Non-pigmented ciliary epithelial cell (primary cell): ENCODE data around the gene LIN28A.
"Not testable (repeated sequence)": the region's sequence is repeated elsewhere in the genome, so short reads cannot be mapped to it uniquely, and the experiment has no call there.

ENCODE experiments used
- DNase-seq: peaks from one replicate; pipeline ENCODE4 v3.0.0-alpha.2; 2010; ENCODE audit warnings: low read depth

LIN28A gene

GRCh38 chr1:26410706-26411623, at the start of gene LIN28A:
TSS of gene LIN28A (plus strand) at chr1:26410817. CDS start at chr1:26410892, 75 bp downstream.
- no peak for DNase-seq

GRCh38 chr1:26361605-26362122, 49.0 kb upstream of the LIN28A start:
- no peak for DNase-seq

- DNase-seq, result no peak
Observed at GRCh38 chr1:26362331-26362730, 48.3 kb upstream of the LIN28A start.

GRCh38 chr1:26363549-26364448, 46.8 kb upstream of the LIN28A start:
- no peak for DNase-seq

GRCh38 chr1:26364956-26365355, 45.7 kb upstream of the LIN28A start:
- no peak for DNase-seq

DNA sequence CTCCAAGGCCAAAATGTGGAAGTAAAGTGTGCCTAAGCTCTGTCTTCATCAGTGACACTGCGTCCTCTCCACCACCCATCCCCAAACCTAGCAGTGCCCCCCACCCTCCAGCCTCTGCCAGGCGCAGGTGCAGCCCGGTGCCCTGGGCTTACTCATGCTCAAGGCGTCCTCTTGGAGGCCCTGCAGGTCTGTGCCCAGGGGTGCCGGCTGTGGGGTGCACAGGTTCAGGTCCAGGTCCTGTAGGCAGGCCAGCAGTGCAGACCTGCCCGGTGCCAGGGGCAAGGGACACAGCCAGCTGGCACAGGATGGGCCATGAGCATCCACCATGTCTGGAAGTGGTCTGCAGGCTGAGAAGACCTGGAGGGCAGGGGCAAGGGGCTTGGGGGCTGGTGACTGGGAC, 43.2 kb upstream of the LIN28A start:
- DNase-seq, result no peak

GRCh38 chr1:26368006-26368405, 42.6 kb upstream of the LIN28A start:
- no peak for DNase-seq

DNA sequence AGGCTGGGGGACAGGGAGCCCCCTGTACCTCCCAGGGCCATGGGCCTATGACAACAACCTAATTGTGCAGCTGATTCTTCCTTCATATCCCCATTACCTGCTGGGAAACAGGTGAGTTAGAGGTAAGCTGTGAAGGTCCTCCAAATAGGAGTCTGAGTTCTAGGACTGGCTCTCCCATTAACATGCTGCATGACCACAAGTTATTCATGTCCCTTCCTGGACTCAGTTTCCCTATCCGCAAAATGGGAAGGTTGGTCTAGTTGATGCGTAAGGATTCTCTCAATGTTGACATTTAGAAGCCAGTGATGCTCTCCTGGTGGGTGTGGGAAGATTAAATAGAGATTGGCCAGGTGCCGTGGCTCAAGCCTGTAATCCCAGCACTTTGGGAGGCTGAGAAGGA, 42.1 kb upstream of the LIN28A start:
- no peak for DNase-seq

DNA sequence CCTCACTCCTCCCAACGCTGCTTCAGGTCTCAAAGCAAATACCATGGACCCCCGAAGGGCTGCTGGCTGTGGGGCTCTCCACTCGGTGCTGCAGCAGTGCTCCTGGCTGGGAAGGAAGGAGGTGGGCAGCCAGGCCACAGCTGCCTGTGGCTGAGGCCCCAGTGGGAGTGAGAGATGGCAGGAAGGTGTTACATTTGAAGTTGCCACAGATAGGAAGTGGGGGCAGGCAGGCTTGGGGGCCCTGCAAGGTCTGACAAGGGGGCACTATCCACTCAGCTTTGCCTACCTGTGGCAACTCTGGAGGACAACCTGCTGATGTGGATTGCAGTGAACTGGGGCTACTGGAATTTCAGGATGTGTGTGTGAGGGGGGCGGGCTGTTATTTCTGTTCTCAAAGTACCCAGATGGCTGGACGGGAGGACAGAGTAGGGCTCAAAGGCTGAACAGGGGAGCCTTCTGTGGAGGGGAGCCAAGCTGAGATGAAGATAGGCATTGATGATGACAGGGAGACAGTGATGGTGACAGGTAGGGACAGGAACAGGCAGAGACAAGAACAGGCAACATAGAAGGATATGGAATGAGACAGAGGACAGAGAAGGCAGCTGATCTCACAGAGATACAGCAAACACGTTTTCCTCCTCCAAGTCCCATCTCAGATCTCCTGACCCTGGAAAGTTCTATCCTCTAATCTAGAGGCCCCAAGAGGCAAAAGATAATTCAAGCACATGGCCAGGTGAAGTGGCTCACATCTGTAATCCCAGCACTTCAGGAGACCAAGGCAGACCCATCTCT, 39.8 kb upstream of the LIN28A start:
- DNase-seq, result no peak

GRCh38 chr1:26372039-26372438, 38.6 kb upstream of the LIN28A start:
- DNase-seq, result no peak

DNA sequence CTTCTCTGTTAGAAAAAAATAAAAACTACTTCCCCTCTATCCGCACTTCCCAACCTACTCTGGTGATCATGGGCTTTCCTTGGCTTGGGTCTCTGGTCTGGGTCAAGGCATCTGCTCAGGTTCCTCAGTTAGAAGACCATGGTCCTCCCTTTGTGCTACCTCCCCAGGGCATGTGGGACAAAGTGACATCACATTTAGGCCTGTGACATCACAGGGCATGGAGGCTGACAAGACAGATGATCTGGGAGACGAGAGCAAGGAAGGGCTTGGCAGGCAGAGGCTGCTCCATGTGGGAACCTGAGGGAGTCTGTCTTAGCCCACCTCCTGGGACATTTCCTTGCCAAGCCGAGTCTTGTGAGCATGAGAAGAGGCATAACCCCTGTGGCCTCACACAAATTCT, 38.0 kb upstream of the LIN28A start, which contains the start of gene ZNF683:
Gene ZNF683, minus strand, starts transcription at position 140 of the 400 bp plus-strand sequence. CDS start 4,179 bp downstream, outside the sequence.
- not testable (repeated sequence) for DNase-seq

- DNase-seq, result no peak
Observed at GRCh38 chr1:26373281-26373680, 37.3 kb upstream of the LIN28A start.

DNA sequence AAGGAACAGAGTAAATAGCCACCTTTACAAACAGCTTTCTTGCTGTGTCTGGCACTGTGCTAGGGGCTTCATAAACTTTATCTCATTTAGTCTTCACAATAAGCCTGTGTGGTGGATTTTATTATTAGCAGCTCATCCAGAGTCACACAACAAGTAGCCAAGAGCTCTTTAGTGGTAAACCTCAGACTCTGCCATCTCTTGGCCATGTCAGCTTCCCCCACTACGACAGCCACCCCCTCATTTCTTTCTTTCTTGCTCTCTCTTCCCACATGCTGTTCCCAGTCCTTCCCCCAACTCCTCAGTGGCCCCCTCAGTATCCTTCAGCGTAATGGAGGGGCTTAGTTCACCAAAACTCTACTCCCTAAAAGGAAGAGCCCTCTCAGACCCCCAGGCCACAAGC, 36.8 kb upstream of the LIN28A start:
- no peak for DNase-seq

DNA sequence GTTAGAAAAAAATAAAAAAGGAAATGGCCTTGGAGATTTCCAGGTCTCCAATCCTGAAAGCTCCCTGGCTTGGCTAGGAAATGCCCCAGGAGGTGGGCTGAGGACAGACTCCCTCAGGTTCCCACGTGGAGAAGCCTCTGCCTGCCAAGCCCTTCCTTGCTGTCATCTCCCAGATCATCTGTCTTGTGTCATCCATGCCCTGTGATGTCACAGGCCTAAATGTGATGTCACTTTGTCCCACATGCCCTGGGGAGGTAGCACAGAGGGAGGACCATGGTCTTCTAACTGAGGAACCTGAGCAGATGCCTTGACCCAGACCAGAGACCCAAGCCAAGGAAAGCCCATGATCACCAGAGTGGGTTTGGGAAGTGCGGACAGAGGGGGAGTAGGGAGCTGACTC, 36.3 kb upstream of the LIN28A start:
- not testable (repeated sequence) for DNase-seq

DNA sequence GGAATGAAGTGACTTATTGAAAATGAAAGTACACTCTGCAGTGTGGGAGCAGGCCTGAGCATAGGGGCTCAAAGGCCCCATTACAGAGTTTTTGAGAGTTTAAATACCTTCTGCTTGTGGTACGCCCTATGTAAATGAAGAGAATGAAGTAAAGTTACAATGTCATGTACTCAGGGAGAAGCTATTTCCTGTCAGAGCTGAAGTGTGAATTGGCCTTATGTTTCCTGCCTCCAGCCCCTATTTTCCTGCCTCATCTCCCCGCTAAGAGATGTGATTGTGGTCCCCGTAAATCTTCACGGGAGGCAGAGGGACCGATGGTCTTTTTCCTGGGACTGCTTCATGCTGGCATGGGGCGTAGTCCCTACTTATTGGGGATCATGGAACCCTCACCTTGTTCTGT, 35.5 kb upstream of the LIN28A start:
- no peak for DNase-seq

- no peak for DNase-seq
Observed at GRCh38 chr1:26376050-26376449, 34.6 kb upstream of the LIN28A start.

DNA sequence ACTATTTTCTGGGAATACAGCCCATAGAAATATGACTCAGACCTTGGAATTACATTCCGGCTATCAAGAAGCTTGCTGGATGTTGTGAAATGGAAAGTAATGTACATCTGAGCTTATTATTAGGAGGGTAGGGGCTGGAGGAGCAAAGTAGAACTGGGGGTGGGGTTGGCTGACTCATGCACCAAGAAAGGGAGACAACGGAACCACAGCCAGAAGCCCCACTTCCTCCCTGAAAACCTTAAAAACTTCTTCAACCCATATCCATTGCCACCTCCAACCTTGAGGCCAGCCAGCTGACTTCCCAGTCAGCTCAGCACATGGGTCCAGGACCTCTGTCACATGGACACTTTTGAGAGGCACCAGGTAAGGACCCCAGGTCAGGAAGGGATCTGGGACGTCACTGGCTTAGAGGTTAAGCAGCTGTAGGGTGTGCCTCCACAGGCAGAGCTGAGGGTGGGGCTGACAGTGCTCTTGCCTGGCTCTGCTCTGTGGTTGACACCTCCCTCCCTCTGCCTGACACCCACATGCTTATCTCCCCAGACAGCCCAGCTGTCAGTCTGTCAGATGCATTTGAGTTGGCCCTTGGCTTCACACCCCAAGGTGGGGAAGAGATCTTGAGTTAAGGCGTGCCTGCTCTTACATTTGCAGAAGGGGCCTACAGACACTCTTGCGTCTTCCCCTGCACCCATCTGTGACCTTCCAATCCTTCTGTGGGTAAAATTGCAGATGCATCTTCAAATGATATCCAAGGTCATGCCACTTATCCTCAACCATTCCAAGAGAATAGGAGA, 32.3 kb upstream of the LIN28A start:
- DNase-seq, result peak; percentile 91

DNA sequence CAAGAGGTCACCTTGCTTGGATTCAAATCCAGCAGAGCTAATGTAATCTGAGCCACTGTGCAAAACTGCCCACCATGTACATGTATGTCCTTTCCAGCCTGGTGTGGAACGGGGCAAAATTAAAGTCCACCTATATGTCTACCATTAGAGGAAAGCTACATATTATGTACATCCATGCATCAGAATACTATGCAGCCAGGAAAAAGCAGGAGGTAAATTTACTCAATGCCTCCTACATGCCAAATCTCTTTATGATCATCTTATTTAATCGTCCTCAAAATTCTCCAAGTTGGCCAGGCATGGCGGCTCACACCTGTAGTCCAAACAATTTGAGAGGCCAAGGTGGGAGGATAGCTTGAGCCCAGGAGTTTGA, 31.8 kb upstream of the LIN28A start:
- no peak for DNase-seq

DNA sequence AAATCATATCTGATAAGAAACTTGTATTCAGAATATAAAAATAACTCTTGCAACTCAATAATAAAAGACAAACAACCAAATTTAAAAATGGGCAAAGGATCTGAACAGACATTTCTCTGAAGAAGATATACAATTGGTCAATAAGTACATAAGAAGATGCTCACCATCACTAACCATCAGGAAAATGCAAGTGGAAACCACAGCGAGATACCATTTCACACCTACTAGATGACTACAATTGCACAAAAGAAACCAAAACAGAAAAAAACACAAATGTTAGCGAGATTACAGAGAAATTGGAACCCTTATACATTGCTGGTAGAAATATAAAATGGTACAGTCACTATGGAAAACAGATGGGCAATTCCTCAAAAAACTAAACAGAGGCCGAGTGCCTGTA, 26.5 kb upstream of the LIN28A start:
- DNase-seq, result no peak

DNA sequence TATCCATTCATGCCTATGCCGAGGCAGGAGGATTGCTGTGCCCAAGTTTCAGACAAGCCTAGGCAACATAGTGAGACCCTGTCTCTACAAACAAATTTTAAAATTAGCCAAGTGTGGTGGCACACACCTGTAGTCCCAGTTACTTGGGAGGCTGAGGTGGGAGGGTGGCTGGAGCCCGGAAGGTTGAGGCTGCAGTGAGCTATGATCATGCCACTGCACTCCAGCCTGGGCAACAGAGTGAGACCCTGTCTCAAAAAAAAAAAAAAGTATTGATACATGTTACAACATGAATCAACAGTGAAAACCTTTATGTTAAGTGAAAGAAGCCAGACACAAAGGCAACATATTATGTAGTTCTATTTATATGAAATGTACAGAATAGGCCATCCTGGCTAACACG, 25.6 kb upstream of the LIN28A start:
- DNase-seq, result not testable (repeated sequence)

DNA sequence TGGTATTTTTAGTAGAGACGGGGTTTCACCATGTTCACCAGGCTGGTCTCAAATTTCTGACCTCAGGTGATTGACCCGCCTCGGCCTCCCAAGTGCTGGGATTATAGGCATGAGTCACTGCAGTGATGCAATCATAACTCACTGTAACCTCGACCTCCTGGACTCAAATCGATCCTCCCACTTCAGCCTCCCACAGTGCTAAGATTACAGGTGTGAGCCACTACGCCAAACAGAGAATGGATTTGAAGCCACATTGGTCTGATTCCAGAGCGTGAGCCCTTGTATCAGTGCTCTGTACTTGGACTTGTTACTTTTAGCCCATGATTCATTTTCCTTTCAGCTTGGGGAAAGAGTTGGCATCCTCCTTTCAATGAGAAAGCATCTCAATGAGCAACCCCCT, 23.2 kb upstream of the LIN28A start:
- no peak for DNase-seq
